Measurements from ENCODE around the gene PIGH. TPM values are rescaled to one million over a fixed set of nuclear protein-coding genes. Genes with fewer than 3 reads are reported as not detected.

Gene PIGH
- total RNA-seq, 1 experiment from 2014 or later = 18.4 TPM

Other genes starting within 250 kb of the PIGH start
- 65.2 and 77.8 TPM in 2 replicates for gene ATP6V1D, start 240.5 kb downstream of the PIGH start, total RNA-seq (2014; rRNA removed; shearing (Covaris generic))
- 232 and 236 TPM in 2 replicates for gene EIF2S1, start 239.9 kb downstream of the PIGH start, total RNA-seq (2014; rRNA removed; shearing (Covaris generic))
- gene PLEK2, start 188.1 kb downstream of the PIGH start, total RNA-seq (2014; rRNA removed; shearing (Covaris generic)) = not detected in 2 replicates
- not detected in 2 replicates for gene TMEM229B, start 111.5 kb downstream of the PIGH start, total RNA-seq (2014; rRNA removed; shearing (Covaris generic))
- gene PLEKHH1, start 67.0 kb downstream of the PIGH start, total RNA-seq (2014; rRNA removed; shearing (Covaris generic)) = 0.30 and 0.75 TPM in 2 replicates
- 8.6 and 9.7 TPM in 2 replicates for gene ARG2, start 19.7 kb upstream of the PIGH start, total RNA-seq (2014; rRNA removed; shearing (Covaris generic))
- 34.7 and 35.3 TPM in 2 replicates for gene VTI1B, start 74.4 kb upstream of the PIGH start, total RNA-seq (2014; rRNA removed; shearing (Covaris generic))
- 71.9 and 77.0 TPM in 2 replicates for gene RDH11, start 95.5 kb upstream of the PIGH start, total RNA-seq (2014; rRNA removed; shearing (Covaris generic))
- gene RDH12, start 101.6 kb upstream of the PIGH start, total RNA-seq (2014; rRNA removed; shearing (Covaris generic)) = not detected in 2 replicates
- 12.3 and 16.7 TPM in 2 replicates for gene ZFYVE26, start 216.3 kb upstream of the PIGH start, total RNA-seq (2014; rRNA removed; shearing (Covaris generic))
- gene RAD51B, start 219.5 kb upstream of the PIGH start, total RNA-seq (2014; rRNA removed; shearing (Covaris generic)) = 12.0 and 13.3 TPM in 2 replicates